ENCODE results near the gene NIPAL3.
"Not testable (repeated sequence)": the region's sequence is repeated elsewhere in the genome, so short reads cannot be mapped to it uniquely, and the experiment has no call there.

The NIPAL3 gene

GRCh38 chr1:24462128-24462527, 46.5 kb downstream of the NIPAL3 start:
- not testable (repeated sequence) for DNase-seq (ENCODE audit: low read depth)

- DNase-seq (ENCODE audit: low read depth), result no peak
Observed at GRCh38 chr1:24463776-24464735, 48.5 kb downstream of the NIPAL3 start.

- DNase-seq (ENCODE audit: low read depth), result no peak
Observed at GRCh38 chr1:24465099-24465498, 49.5 kb downstream of the NIPAL3 start.

GRCh38 chr1:24465638-24466037, 50.0 kb downstream of the NIPAL3 start:
- no peak for DNase-seq (ENCODE audit: low read depth)

GRCh38 chr1:24468685-24469316, 53.2 kb downstream of the NIPAL3 start:
- DNase-seq (ENCODE audit: low read depth), result no peak

GRCh38 chr1:24470592-24470991, 55.0 kb downstream of the NIPAL3 start:
- DNase-seq (ENCODE audit: low read depth), result no peak

- DNase-seq (ENCODE audit: low read depth), result no peak
Observed at GRCh38 chr1:24472527-24473251, 57.1 kb downstream of the NIPAL3 start.

GRCh38 chr1:24474193-24474592, 58.6 kb downstream of the NIPAL3 start:
- DNase-seq (ENCODE audit: low read depth), result no peak

- no peak for DNase-seq (ENCODE audit: low read depth)
Observed at GRCh38 chr1:24475700-24476099, 60.1 kb downstream of the NIPAL3 start.

- DNase-seq (ENCODE audit: low read depth), result no peak
Observed at GRCh38 chr1:24476571-24476970, 61.0 kb downstream of the NIPAL3 start.

- DNase-seq (ENCODE audit: low read depth), result no peak
Observed at GRCh38 chr1:24477309-24477708, 61.7 kb downstream of the NIPAL3 start.

- DNase-seq (ENCODE audit: low read depth), result peak; percentile 47
Observed at GRCh38 chr1:24481101-24481500, 65.5 kb downstream of the NIPAL3 start.

- no peak for DNase-seq (ENCODE audit: low read depth)
Observed at GRCh38 chr1:24481843-24482610, 66.4 kb downstream of the NIPAL3 start.

- peak; percentile 22 for DNase-seq (ENCODE audit: low read depth)
Observed at GRCh38 chr1:24483441-24483840, 67.8 kb downstream of the NIPAL3 start.

GRCh38 chr1:24484199-24484598, 68.6 kb downstream of the NIPAL3 start:
- DNase-seq (ENCODE audit: low read depth), result no peak

GRCh38 chr1:24486331-24487065, 70.9 kb downstream of the NIPAL3 start:
- no peak for DNase-seq (ENCODE audit: low read depth)

- no peak for DNase-seq (ENCODE audit: low read depth)
Observed at GRCh38 chr1:24487455-24487854, 71.9 kb downstream of the NIPAL3 start.

- peak; percentile 52 for DNase-seq (ENCODE audit: low read depth)
Observed at GRCh38 chr1:24488159-24488558, 72.6 kb downstream of the NIPAL3 start.

- no peak for DNase-seq (ENCODE audit: low read depth)
Observed at GRCh38 chr1:24489674-24490073, 74.1 kb downstream of the NIPAL3 start.

GRCh38 chr1:24490101-24490781, 74.6 kb downstream of the NIPAL3 start:
- no peak for DNase-seq (ENCODE audit: low read depth)
